ENCODE measurements around the gene RFTN2. TPM values are rescaled to one million over a fixed set of nuclear protein-coding genes. Genes with fewer than 3 reads are reported as not detected.

RFTN2 gene
- total and polyA plus RNA-seq, 2 of the 13 experiments (the other 11 are each of a cell fraction or from before 2014, with no cell fraction given), result not detected

- 48% methylated on average over 2 of the region's 2 CpGs for WGBS (ENCODE audit: low lambda C conversion rate)
- Histone ChIP-seq H3K27me3 (ENCODE audit: control insufficient read depth in 1 of 2, insufficient read depth in 2 of 2, low read length in 2 of 2) (peaks cover 0 to 7% of the 10 kb centered on the region in 2 experiments; a peak in 2 of 5 replicates), H3K36me3 (replicated peaks in 1 of 2; ENCODE audit: control insufficient read depth in 1 of 2, insufficient read depth in 2 of 2, low read length in 2 of 2) (no peaks in the 10 kb centered on the region), H3K4me1 (ENCODE audit: insufficient read depth, low read length) (peaks cover 23% of the 10 kb centered on the region), H3K79me2 (ENCODE audit: insufficient read depth, low read length) (no peaks in the 10 kb centered on the region), H4K20me1 (ENCODE audit: insufficient read depth, low read length) (no peaks in the 10 kb centered on the region), H3K4me3 (replicated peaks in 1 of 3; ENCODE audit: insufficient read depth in 1 of 3, low read depth in 2 of 3, low read length in 3 of 3) (no peak overlapping the region), H2AFZ (ENCODE audit: low read length) (no peak overlapping the region), H3K9ac (ENCODE audit: insufficient read depth, low read depth, low read length) (no peak overlapping the region), H3K9me3 (ENCODE audit: low read length) (peaks cover 26% of the 10 kb centered on the region), H3K27ac (ENCODE audit: extremely low read length, insufficient read depth, low read length) (no peak overlapping the region), H3K4me2 (ENCODE audit: low read depth, low read length) (no peak overlapping the region)
- FAIRE-seq (no peak), DNase-seq (ENCODE audit: low spot score) (no peak), ATAC-seq (no peak)
- BruUV-seq (replicated peaks), result no TSS peak
- ChIA-PET POLR2A (no interaction called here), CTCF (ENCODE audit: low intra/inter-chr PET ratio, low total read pairs) (no interaction called here)
- intact Hi-C loops (cut with micrococcal nuclease; ENCODE audit: unreplicated experiment) (no loop called here), in situ Hi-C loops (cut with HindIII; ENCODE audit: extremely low pct_ligation_motif_present, low pct_unique_long_range_greater_than_20kb) (no loop called here)
- no peak for TF ChIP-seq ZNF83 (CRISPR knock-in tag; IDR thresholded peaks at IDR 0.05; ENCODE audit: borderline replicate concordance)
- no peak for TF ChIP-seq ZNF124 (CRISPR knock-in tag; IDR thresholded peaks at IDR 0.05)
- TF ChIP-seq ZNF414 (CRISPR knock-in tag; IDR thresholded peaks at IDR 0.05), result no peak
- TF ChIP-seq ZFP36 (IDR thresholded peaks at IDR 0.05; ENCODE audit: borderline replicate concordance, low read depth, low read length, partially characterized antibody), result peak; percentile 50
Measured at GRCh38 chr2:197573608-197574007, 101.8 kb downstream of the RFTN2 start.

GRCh38 chr2:197571627-197572271, 103.6 kb downstream of the RFTN2 start:
- Histone ChIP-seq H3K9ac (ENCODE audit: insufficient read depth, low read depth, low read length) (no peak overlapping the region), H4K20me1 (ENCODE audit: insufficient read depth, low read length) (no peaks in the 10 kb centered on the region), H3K79me2 (ENCODE audit: insufficient read depth, low read length) (no peaks in the 10 kb centered on the region), H3K9me3 (ENCODE audit: low read length) (peaks cover 26% of the 10 kb centered on the region), H3K4me3 (replicated peaks in 1 of 3; ENCODE audit: insufficient read depth in 1 of 3, low read depth in 2 of 3, low read length in 3 of 3) (no peak overlapping the region), H3K27me3 (ENCODE audit: control insufficient read depth in 1 of 2, insufficient read depth in 2 of 2, low read length in 2 of 2) (no peaks in the 10 kb centered on the region), H2AFZ (ENCODE audit: low read length) (no peak overlapping the region), H3K4me1 (ENCODE audit: insufficient read depth, low read length) (peaks cover 18% of the 10 kb centered on the region), H3K36me3 (replicated peaks in 1 of 2; ENCODE audit: control insufficient read depth in 1 of 2, insufficient read depth in 2 of 2, low read length in 2 of 2) (no peaks in the 10 kb centered on the region), H3K27ac (ENCODE audit: extremely low read length, insufficient read depth, low read length) (no peak overlapping the region), H3K4me2 (ENCODE audit: low read depth, low read length) (no peak overlapping the region)
- intact Hi-C loops (cut with micrococcal nuclease; ENCODE audit: unreplicated experiment), result no loop called here
- ATAC-seq (peak; percentile 65), FAIRE-seq (no peak), DNase-seq (ENCODE audit: low spot score) (peak; percentile 37)
- CTCF ChIA-PET (ENCODE audit: low intra/inter-chr PET ratio, low total read pairs), result no interaction called here
- WGBS (ENCODE audit: low lambda C conversion rate), result 58% methylated on average over 10 of the region's 10 CpGs
- no peak for TF ChIP-seq SETDB1 (CRISPR knock-in tag; IDR thresholded peaks at IDR 0.05; ENCODE audit: borderline replicate concordance)
- TF ChIP-seq FOSL2 (CRISPR knock-in tag; IDR thresholded peaks at IDR 0.05), result peak; percentile 50
- TF ChIP-seq ZNF768 (CRISPR knock-in tag; IDR thresholded peaks at IDR 0.05), result peak; percentile 39; the same call in 1 of the 2 replicates
- peak; percentile 82 for TF ChIP-seq CEBPB (IDR thresholded peaks at IDR 0.05; ENCODE audit: borderline replicate concordance, low read depth, low read length)
- in situ Hi-C loops (cut with HindIII; ENCODE audit: extremely low pct_ligation_motif_present, low pct_unique_long_range_greater_than_20kb), result no loop called here
- BruUV-seq (replicated peaks), result no TSS peak
- POLR2A ChIA-PET, result interaction anchor here (1.7 kb wide), 1 partner anchor 72 kb away, joined by 3 read pairs; the partner anchor contains the start of genes HSPD1 and HSPE1

All from HepG2 (cell line).